Measurements from ENCODE around the gene ZNF664. TPM values are rescaled to one million over a fixed set of nuclear protein-coding genes. Genes with fewer than 3 reads are reported as not detected.
A peak's percentile ranks its signal among the peaks of the same experiment; 100 is the strongest.

Gene ZNF664
- polyA plus RNA-seq, 1 donor from 2014 or later = 146 TPM

- peak overlapping the region; percentile 78 for H3K4me3 ChIP-seq (ENCODE audit: low read length)
- peaks cover 71% of the 10 kb centered on the region for H3K79me2 ChIP-seq (replicated peaks; ENCODE audit: insufficient read depth, low read length)
- no peaks in the 10 kb centered on the region for H3K36me3 ChIP-seq (ENCODE audit: insufficient read depth, low read length)
- no peaks in the 10 kb centered on the region for H3F3A ChIP-seq (ENCODE audit: insufficient read depth, low read length, poor library complexity, severe bottlenecking)
- no peaks in the 10 kb centered on the region for H3K27me3 ChIP-seq (ENCODE audit: insufficient read depth, low read depth, low read length)
- peaks cover 5% of the 10 kb centered on the region for H4K20me1 ChIP-seq (ENCODE audit: insufficient read depth)
- peak overlapping the region; percentile 80 for H3K27ac ChIP-seq (ENCODE audit: low read length)
- H3K9me2 ChIP-seq (ENCODE audit: insufficient read depth, low read length) = no peaks in the 10 kb centered on the region
- no peaks in the 10 kb centered on the region for H3K9me3 ChIP-seq (ENCODE audit: low read length)
- H3K9ac ChIP-seq (ENCODE audit: low read length) = peak overlapping the region; percentile 83
- TF ChIP-seq RAD21 (conservative IDR thresholded peaks at IDR 0.05) (no peak), SMC3 (conservative IDR thresholded peaks at IDR 0.05; ENCODE audit: poor library complexity) (no peak), MXI1 (conservative IDR thresholded peaks at IDR 0.05; ENCODE audit: poor library complexity, severe bottlenecking) (no peak), CTCF (IDR thresholded peaks at IDR 0.05; ENCODE audit: poor library complexity, severe bottlenecking) (no peak), POLR2AphosphoS5 (IDR thresholded peaks at IDR 0.05) (no peak), TAF1 (IDR thresholded peaks at IDR 0.05; ENCODE audit: low read depth) (no peak), EP300 (conservative IDR thresholded peaks at IDR 0.05; ENCODE audit: poor library complexity, severe bottlenecking) (no peak), EZH2 (IDR thresholded peaks at IDR 0.05; ENCODE audit: borderline replicate concordance, insufficient read depth, low read length, poor library complexity, severe bottlenecking) (no peak)
- TF ChIP-seq, protein P1, sequence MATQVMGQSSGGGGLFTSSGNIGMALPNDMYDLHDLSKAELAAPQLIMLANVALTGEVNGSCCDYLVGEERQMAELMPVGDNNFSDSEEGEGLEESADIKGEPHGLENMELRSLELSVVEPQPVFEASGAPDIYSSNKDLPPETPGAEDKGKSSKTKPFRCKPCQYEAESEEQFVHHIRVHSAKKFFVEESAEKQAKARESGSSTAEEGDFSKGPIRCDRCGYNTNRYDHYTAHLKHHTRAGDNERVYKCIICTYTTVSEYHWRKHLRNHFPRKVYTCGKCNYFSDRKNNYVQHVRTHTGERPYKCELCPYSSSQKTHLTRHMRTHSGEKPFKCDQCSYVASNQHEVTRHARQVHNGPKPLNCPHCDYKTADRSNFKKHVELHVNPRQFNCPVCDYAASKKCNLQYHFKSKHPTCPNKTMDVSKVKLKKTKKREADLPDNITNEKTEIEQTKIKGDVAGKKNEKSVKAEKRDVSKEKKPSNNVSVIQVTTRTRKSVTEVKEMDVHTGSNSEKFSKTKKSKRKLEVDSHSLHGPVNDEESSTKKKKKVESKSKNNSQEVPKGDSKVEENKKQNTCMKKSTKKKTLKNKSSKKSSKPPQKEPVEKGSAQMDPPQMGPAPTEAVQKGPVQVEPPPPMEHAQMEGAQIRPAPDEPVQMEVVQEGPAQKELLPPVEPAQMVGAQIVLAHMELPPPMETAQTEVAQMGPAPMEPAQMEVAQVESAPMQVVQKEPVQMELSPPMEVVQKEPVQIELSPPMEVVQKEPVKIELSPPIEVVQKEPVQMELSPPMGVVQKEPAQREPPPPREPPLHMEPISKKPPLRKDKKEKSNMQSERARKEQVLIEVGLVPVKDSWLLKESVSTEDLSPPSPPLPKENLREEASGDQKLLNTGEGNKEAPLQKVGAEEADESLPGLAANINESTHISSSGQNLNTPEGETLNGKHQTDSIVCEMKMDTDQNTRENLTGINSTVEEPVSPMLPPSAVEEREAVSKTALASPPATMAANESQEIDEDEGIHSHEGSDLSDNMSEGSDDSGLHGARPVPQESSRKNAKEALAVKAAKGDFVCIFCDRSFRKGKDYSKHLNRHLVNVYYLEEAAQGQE (IDR thresholded peaks at IDR 0.05; ENCODE audit: borderline replicate concordance) = no peak
- peak overlapping the region; percentile 76 for H3K4me2 ChIP-seq (ENCODE audit: low read length)
- peak overlapping the region; percentile 58 for H2AFZ ChIP-seq (ENCODE audit: low read depth, low read length)
Observed at GRCh38 chr12:123971449-123971769, 1.6 kb upstream of the ZNF664 start.

DNA sequence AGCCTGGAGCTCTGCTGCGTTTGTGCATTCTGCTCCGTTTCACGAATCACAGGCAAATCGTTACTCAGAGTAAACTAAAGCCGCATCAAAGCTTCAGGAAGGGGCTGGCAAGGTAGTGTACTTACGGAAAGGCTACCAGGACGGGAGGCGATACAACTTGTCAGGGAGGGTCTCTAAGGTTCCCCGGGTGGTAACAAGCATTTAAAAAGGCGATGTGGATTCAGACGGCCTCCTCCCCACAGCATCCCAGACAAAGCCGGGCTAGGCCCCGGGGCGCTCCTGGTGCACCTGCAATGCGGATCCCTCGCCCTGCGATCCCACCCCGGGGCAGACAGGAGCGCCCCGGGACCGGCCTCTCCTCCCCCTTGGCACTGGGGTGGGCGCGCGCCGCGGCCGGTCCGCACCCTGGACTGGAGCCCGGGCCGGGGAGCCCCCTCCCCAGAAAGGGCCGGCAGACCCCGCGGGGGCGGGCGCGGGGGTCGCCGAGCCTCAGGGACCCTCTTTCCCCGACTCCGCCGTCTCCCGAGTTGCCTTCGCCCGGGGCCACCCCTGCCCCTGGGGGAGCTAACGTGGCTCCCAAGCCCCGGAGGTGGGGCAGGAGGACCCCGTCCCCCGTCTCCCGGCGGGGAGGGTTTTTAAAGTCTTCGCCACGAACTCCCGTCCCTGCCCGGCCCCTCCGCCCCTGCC lies 1.1 kb upstream of the ZNF664 start:
- Histone ChIP-seq H3K79me2 (replicated peaks; ENCODE audit: insufficient read depth, low read length) (peaks cover 74% of the 10 kb centered on the region), H3K9me2 (ENCODE audit: insufficient read depth, low read length) (no peaks in the 10 kb centered on the region), H3K4me2 (ENCODE audit: low read length) (peak overlapping the region; percentile 76), H3F3A (ENCODE audit: insufficient read depth, low read length, poor library complexity, severe bottlenecking) (no peaks in the 10 kb centered on the region), H3K36me3 (ENCODE audit: insufficient read depth, low read length) (no peaks in the 10 kb centered on the region), H2AFZ (ENCODE audit: low read depth, low read length) (peak overlapping the region; percentile 58), H3K9ac (ENCODE audit: low read length) (peak overlapping the region; percentile 83), H3K4me3 (ENCODE audit: low read length) (peak overlapping the region; percentile 78), H3K27me3 (ENCODE audit: insufficient read depth, low read depth, low read length) (no peaks in the 10 kb centered on the region), H3K9me3 (ENCODE audit: low read length) (no peaks in the 10 kb centered on the region), H4K20me1 (ENCODE audit: insufficient read depth) (peaks cover 5% of the 10 kb centered on the region), H3K27ac (ENCODE audit: low read length) (peak overlapping the region; percentile 80)
- TF ChIP-seq EZH2 (IDR thresholded peaks at IDR 0.05; ENCODE audit: borderline replicate concordance, insufficient read depth, low read length, poor library complexity, severe bottlenecking) (no peak), MXI1 (conservative IDR thresholded peaks at IDR 0.05; ENCODE audit: poor library complexity, severe bottlenecking) (peak; percentile 46), RAD21 (conservative IDR thresholded peaks at IDR 0.05) (no peak), SMC3 (conservative IDR thresholded peaks at IDR 0.05; ENCODE audit: poor library complexity) (peak; percentile 34), TAF1 (IDR thresholded peaks at IDR 0.05; ENCODE audit: low read depth) (no peak), CTCF (IDR thresholded peaks at IDR 0.05; ENCODE audit: poor library complexity, severe bottlenecking) (no peak), EP300 (conservative IDR thresholded peaks at IDR 0.05; ENCODE audit: poor library complexity, severe bottlenecking) (no peak), POLR2AphosphoS5 (IDR thresholded peaks at IDR 0.05) (peak; percentile 40)
- TF ChIP-seq, protein P1 (IDR thresholded peaks at IDR 0.05; ENCODE audit: borderline replicate concordance) = peak; percentile 38
